Measurements from ENCODE around the gene THSD7B.
A peak's percentile ranks its signal among the peaks of the same experiment; 100 is the strongest.

Gene THSD7B

DNA sequence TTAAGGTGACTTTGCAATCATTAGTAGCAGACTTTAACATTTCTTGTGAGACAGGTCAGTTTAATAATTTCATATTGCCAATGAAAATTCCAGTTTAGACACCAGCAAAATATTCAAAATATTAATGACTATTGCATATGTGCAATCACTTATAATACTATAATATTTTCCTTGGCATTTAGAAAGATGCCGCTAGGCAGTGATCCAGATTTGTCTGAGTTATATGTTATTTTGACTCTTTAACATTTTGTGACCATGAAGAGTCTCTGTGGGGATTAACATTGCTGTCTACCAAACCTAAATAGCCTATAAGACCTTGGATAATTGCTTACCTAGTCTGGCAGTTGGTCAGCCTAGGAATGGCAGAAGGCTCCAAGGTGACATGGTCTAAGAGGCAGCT, 389.6 kb downstream of the THSD7B start:
- no peak for DNase-seq (ENCODE audit: low spot score)

DNA sequence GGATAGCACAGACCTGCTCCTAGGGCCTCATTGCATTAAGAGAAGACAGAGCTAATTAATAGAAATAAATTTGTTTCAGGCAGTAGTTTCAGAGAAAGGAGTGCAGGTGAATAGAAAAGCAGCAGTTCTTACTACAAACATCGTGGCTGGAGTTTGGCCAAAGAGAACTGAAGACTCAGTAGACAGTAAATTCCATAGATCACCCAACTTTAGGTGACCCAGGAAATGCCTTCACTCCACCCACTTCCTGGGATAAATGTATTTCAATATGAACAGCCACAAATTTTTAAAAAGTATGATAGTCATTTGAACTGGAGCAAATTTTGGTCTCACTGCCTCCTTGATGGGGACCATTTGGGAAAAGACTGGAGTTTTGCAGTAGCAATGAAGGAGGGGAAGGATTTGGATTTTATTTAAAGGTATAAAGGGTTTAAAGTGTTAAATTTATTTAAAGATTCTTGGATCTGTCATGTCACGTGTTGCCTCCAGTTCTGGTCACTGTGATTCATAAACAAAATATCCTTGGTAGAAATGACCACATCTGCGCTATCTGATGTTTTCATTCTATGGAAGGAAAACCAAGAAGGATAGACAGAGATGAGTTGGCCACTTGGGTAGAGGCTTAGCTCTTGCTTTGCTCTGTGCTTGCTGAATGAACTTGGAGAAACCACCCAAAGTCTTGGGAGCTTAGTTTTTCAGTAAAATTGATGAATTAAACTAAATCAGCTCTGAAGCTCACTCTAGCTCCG, 390.2 kb downstream of the THSD7B start:
- no peak for DNase-seq (ENCODE audit: low spot score)

- no peak for DNase-seq (ENCODE audit: low spot score)
Observed at GRCh38 chr2:137156221-137156844, 391.0 kb downstream of the THSD7B start.

DNA sequence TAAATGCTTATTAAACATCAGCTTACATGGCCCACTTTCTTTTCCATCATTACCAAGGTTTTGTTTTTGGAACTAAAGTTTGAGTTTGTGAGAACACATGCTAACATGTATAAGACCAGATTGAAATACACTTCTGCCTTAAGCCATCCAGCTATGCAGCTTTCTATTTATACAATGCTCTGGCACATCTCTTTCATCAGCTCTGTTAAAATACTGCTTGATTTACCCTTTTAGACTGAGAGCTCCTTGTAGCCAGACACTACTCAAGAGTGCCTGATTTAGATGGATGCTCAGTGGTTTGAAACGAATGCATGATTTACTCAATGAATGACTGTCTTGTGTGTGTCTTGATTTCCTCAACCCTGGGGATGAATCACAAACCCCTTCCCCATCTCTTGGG, 392.5 kb downstream of the THSD7B start:
- DNase-seq (ENCODE audit: low spot score), result no peak

DNA sequence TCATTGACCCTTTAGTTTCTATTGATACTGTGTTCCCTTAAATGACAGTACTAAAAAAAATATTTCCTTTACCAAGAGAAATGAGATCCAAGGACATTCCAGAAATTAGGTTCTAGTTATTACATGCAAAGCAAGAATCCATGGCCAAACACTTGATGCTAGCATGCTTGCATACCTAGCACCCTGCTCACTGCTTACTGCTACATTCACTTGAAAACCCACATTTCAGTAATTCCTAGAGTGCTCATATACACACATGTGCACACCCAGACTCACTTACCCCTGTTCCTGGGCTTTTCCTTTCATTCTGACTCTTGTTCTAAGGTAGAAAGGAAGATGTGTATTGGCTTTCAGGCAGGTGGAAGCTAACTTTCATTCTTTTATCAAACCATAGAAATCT, 395.9 kb downstream of the THSD7B start:
- DNase-seq (ENCODE audit: low spot score), result no peak

- no peak for DNase-seq (ENCODE audit: low spot score)
Observed at GRCh38 chr2:137165968-137166367, 400.6 kb downstream of the THSD7B start.

GRCh38 chr2:137167651-137168050, 402.3 kb downstream of the THSD7B start:
- DNase-seq (ENCODE audit: low spot score), result no peak

DNA sequence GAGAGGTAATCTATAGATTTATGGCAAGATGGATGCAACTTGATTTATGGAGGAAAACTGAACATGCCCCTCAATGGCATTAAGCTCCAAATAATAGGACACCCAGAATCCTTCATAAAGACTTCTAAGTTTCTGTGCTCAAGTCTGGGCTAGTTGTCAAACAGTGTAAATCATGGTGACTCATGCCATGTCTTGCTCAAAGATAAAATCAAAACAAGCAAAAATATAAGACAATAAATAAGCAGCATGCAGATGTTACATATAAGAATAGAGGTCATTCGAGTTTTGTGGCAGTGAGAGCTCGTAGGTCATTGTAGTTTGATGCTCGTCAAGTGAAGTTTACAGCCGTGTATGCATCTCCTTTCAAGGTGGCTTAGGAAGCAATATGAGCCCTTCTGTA, 403.2 kb downstream of the THSD7B start:
- DNase-seq (ENCODE audit: low spot score), result no peak

DNA sequence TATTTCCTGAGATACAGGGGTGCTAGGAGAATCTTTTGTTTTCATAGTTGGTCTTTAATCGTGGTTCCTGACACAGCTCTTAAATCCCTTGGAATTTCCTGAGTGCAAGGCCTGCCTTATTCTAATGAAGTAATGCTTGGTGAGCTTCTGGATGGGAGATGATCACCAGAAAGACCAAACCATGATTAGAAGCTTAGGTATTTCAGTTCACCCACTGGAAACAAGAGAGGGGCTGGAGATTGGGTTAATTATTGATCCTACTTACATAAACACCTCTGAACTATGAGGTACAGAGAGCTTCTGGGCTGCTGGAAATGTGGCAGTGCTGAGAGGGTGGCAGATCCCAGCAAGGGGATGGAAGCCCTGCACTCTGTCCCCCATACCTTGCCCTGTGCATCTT, 406.8 kb downstream of the THSD7B start:
- no peak for DNase-seq (ENCODE audit: low spot score)

DNA sequence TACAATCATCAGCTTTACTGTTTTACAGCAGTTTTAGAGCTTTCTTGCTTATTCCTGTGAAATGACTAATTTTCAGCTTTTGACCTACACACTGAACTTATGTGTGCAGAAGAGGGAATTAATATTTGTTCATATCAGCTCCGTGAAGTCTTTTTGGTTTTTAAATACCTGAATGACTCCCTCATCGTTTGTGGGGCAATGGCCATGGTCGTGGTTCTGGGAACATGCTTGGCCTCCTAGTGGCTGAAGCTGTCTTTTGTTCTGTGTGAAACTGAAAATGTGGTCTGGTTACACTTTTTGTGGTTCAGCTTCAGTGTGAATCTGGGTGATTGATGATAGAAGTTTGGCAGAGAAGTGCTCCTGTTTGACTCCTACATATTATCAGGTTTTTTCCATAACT, 408.1 kb downstream of the THSD7B start:
- DNase-seq (ENCODE audit: low spot score), result peak; percentile 3

GRCh38 chr2:137175246-137175645, 409.9 kb downstream of the THSD7B start:
- no peak for DNase-seq (ENCODE audit: low spot score)

GRCh38 chr2:137178951-137179377, 413.6 kb downstream of the THSD7B start:
- DNase-seq (ENCODE audit: low spot score), result no peak

- DNase-seq (ENCODE audit: low spot score), result no peak
Observed at GRCh38 chr2:137179542-137179941, 414.2 kb downstream of the THSD7B start.

- no peak for DNase-seq (ENCODE audit: low spot score)
Observed at GRCh38 chr2:137180012-137180411, 414.7 kb downstream of the THSD7B start.

GRCh38 chr2:137181370-137181769, 416.0 kb downstream of the THSD7B start:
- no peak for DNase-seq (ENCODE audit: low spot score)

DNA sequence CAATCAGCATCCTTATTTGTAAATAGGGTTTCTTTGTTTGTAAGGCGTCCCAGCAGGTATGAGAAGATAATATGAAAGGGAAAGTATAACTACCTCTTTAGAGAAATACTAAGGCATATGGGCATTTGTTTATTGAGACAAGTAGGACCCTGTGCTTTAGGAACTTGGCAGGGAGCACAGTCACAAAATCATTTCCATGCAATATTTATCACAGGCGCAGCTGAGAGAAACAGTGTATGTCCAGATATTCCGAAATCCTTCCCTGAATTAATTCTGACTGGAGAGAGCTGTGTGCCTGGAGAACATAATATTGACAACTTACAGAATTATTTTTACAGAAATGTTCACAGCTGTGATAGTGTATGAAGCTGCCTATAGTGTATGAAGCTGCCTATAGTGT, 416.7 kb downstream of the THSD7B start:
- no peak for DNase-seq (ENCODE audit: low spot score)

DNA sequence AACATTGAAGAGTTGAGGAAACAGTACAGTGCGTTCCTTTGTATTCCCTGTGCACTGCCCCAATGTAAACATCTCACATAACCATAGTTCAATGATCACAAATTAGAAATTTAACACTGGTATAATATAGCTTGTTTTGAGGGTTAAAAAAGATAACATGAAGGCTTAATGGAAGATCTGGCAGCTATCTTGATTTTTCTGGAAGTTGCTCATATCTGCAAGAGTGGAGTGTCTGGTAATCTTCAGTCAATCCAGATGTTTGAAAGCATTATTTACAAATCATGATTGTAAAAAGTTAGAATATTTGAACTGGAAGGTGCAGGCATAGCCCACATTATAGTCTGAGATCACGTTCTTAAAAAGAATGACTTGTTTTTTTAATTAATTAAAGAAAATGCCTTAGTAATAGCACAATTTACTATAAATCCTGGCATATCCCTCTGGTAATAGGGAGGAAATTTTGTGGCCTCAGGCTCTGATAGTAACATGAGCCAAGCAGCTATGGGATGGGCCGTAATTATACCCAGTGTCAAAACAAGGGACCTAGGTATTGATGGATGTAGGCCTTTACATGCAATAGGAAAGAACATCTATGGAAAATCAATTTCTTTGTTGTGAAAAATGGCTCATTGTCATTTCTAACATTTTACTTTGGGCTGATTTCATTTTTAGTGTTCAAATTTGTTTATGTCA, 418.0 kb downstream of the THSD7B start:
- DNase-seq (ENCODE audit: low spot score), result no peak

- DNase-seq (ENCODE audit: low spot score), result no peak
Observed at GRCh38 chr2:137185378-137186078, 420.2 kb downstream of the THSD7B start.

- DNase-seq (ENCODE audit: low spot score), result no peak
Observed at GRCh38 chr2:137187216-137187615, 421.9 kb downstream of the THSD7B start.

DNA sequence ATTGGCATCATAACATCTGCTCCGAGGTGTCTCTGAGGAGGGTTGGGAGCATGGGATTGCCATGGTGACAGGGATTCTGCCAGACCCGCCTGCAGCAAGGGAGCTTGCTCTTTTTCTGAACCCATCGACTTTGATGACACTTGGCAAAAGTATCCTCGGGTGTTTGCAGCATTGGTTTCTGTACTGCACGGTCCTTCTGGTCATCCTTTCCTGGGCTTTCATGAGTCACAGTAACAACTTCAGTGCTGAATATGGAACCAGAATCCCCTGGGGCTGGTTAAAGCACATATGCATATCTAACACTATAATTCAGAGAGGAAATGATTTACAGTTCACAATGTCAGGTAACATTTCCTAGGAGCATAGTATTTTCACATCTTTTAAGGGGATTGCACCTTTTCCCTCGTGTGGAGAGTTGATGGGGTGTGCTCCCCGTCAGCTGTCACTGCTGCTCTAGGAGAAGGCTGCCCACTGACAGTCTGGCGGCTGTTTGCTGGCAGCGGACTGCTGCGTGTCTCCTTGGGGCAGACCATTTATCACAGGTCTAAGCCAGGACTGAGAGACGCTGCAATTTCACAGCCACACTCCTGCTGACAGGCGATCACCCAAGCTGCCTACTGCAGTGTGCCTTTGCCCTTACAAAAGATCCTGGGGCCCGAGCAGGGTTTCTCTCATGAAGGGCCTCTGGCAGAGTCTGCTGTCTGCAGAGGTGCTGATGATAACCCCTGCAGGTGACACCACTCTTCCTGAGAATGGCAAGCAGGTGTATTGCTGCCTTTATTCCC, 425.3 kb downstream of the THSD7B start:
- no peak for DNase-seq (ENCODE audit: low spot score)

DNA sequence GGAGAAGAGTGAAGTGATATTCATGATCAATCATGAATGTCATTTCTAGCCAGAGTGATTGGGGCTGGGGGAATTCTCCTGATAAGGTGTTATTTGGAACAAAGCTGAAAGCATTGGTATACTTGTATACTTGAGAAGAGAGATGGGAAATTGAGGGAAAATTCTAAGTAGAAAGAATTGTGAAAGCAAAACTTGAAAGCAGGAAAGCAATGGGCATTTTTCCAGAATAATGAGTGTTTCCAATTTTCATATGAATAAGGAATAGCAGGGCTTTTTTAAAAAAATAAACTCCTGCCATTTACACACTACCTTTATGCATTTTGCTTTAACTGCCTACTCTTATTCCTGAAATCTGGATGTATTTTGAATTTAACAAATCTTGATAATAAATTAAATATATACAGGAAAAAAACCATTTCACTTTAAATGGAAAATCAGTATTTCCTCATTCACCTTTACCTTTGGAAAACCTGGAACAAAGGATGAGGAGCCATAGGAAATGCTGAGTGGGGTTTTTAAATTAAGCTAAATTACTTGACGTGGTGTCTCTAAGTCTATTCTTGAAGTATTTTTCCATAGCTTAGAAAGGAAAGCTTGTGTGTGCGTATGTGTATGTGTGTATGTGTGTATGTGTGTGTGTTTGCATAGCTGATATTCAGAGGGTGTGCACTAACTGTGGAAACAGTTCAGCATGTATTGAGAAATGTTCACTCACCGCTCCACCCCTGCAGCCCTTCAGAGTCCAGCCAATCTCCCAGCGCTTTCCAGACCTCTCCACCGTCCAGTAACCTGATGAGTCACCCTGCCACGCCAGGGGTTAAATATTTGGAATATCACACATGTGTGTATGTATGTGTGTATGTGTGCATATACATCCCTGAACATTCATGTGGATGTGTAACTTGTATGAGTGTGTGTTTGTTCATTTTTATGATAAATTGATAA, 427.3 kb downstream of the THSD7B start:
- DNase-seq (ENCODE audit: low spot score), result no peak
